Measurements from ENCODE around the gene GUCY2C. TPM values are rescaled to one million over a fixed set of nuclear protein-coding genes. Genes with fewer than 3 reads are reported as not detected.

The GUCY2C gene
- polyA plus RNA-seq (2011; rRNA removed) (0.03 and 0.05 TPM in 2 replicates), polyA plus RNA-seq (2017; fragmentation: RNase III; extraction: RNeasy Plus Mini Kit Qiagen cat#74134 plus additional on column Dnase treatment) (not detected in 3 replicates), polyA minus RNA-seq (2011; rRNA and poly(A)+ RNA removed) (not detected in 2 replicates)
- polyA plus RNA-seq (2012; cell fraction: cytosol; rRNA removed): not detected in 2 replicates
- polyA plus RNA-seq (2012; cell fraction: nucleus; rRNA removed): not detected in 2 replicates

- ATAC-seq: no peak
- DNase-seq (ENCODE audit: low read depth in 1 of 2, low spot score in 1 of 2): no peak
- Histone ChIP-seq H3K4me2 (no peak within 1 kb of the TSS), H3K27ac (no peak within 1 kb of the TSS), H3K4me1 (no peaks in the 10 kb centered on the region), H3K9me3 (no peaks in the 10 kb centered on the region), H3K4me3 (no peak within 1 kb of the TSS)
- POLR2A ChIA-PET: no interaction called here
- TF ChIP-seq PBX3 (IDR thresholded peaks at IDR 0.05) (no peak), ZNF302 (CRISPR knock-in tag; IDR thresholded peaks at IDR 0.05) (no peak), FOSB (CRISPR knock-in tag; IDR thresholded peaks at IDR 0.05) (no peak), EHF (CRISPR knock-in tag; IDR thresholded peaks at IDR 0.05) (no peak), HES2 (IDR thresholded peaks at IDR 0.05) (no peak), KDM1A (IDR thresholded peaks at IDR 0.05; ENCODE audit: low read depth) (no peak), ESRRA (IDR thresholded peaks at IDR 0.05; ENCODE audit: borderline replicate concordance, low read length) (no peak), HOXB13 (CRISPR knock-in tag; IDR thresholded peaks at IDR 0.05; ENCODE audit: low read depth) (no peak), FOSL2 (IDR thresholded peaks at IDR 0.05) (no peak), FOSL2 (CRISPR knock-in tag; IDR thresholded peaks at IDR 0.05) (no peak), RFX5 (IDR thresholded peaks at IDR 0.05) (no peak), EP300 (IDR thresholded peaks at IDR 0.05) (no peak), CHD2 (IDR thresholded peaks at IDR 0.05; ENCODE audit: low read length, partially characterized antibody) (no peak), ZC3H11A (IDR thresholded peaks at IDR 0.05) (no peak), HMGXB4 (CRISPR knock-in tag; IDR thresholded peaks at IDR 0.05; ENCODE audit: borderline replicate concordance) (no peak), CHD4 (IDR thresholded peaks at IDR 0.05; ENCODE audit: borderline replicate concordance) (no peak), ATOH8 (CRISPR knock-in tag; IDR thresholded peaks at IDR 0.05; ENCODE audit: low read depth) (no peak), RNF2 (IDR thresholded peaks at IDR 0.05; ENCODE audit: borderline replicate concordance, low read depth) (no peak), USF2 (IDR thresholded peaks at IDR 0.05) (no peak), FOXS1 (CRISPR knock-in tag; IDR thresholded peaks at IDR 0.05) (no peak), BHLHE40 (IDR thresholded peaks at IDR 0.05; ENCODE audit: low read depth, low read length) (no peak)
- FAIRE-seq: no peak
- 20% methylated on average over 8 of the region's 8 CpGs for WGBS (ENCODE audit: missing lambda C conversion rate)
- CTCF ChIA-PET: interaction anchor here (1.4 kb wide), 1 partner anchor 21 kb away, joined by 3 read pairs; no protein-coding TSS in a partner anchor
Measured at GRCh38 chr12:14696265-14696741, at the start of gene GUCY2C. Gene GUCY2C (minus strand): TSS chr12:14696599. CDS start chr12:14696448, 151 bp downstream.

GRCh38 chr12:14743061-14743460, 46.7 kb upstream of the GUCY2C start:
- POLR2A ChIA-PET: no interaction called here

More at GRCh38 chr12:14743061-14743460, 46.7 kb upstream of the GUCY2C start:
- FAIRE-seq: no peak
- no peak for DNase-seq (ENCODE audit: low read depth in 1 of 2, low spot score in 1 of 2)
- Histone ChIP-seq H3K4me2 (no peak overlapping the region), H3K4me1 (no peaks in the 10 kb centered on the region), H3K9me3 (no peaks in the 10 kb centered on the region), H3K4me3 (no peak overlapping the region), H3K27ac (no peak overlapping the region)
- CTCF ChIA-PET: interaction anchor here (1.5 kb wide), 1 partner anchor 19 kb away, joined by 4 read pairs; no protein-coding TSS in a partner anchor
- WGBS (ENCODE audit: missing lambda C conversion rate): 13% methylated on average over 1 of the region's 1 CpG
- ATAC-seq: no peak
- no peak for TF ChIP-seq CBX8 (IDR thresholded peaks at IDR 0.05)
